ENCODE measurements around the gene CALD1.

Gene CALD1

GRCh38 chr7:134787064-134787463 is 7.6 kb downstream of the CALD1 start:
- H3K36me3 ChIP-seq: no peaks in the 10 kb centered on the region
- peaks cover 3% of the 10 kb centered on the region for H3K4me1 ChIP-seq
- H3K9me3 ChIP-seq: no peaks in the 10 kb centered on the region
- no peaks in the 10 kb centered on the region; the same call in 1 of the 2 replicates for H3K27me3 ChIP-seq
- no peak overlapping the region for H3K4me3 ChIP-seq (ENCODE audit: low read depth, low read length)
- no peak for TF ChIP-seq CTCF (IDR thresholded peaks at IDR 0.05; ENCODE audit: low read depth, low read length)
- no peak for DNase-seq

GRCh38 chr7:134787720-134788119 is 8.3 kb downstream of the CALD1 start:
- H3K9me3 ChIP-seq: no peaks in the 10 kb centered on the region

GRCh38 chr7:134788191-134788590 is 8.8 kb downstream of the CALD1 start:
- no peaks in the 10 kb centered on the region; the same call in 1 of the 2 replicates for H3K27me3 ChIP-seq

More at GRCh38 chr7:134787720-134788119, 8.3 kb downstream of the CALD1 start:
- TF ChIP-seq CTCF (IDR thresholded peaks at IDR 0.05; ENCODE audit: low read depth, low read length): no peak
- H3K36me3 ChIP-seq: no peaks in the 10 kb centered on the region
- DNase-seq: no peak
- no peaks in the 10 kb centered on the region; the same call in 1 of the 2 replicates for H3K27me3 ChIP-seq
- H3K4me1 ChIP-seq: peaks cover 3% of the 10 kb centered on the region
- H3K4me3 ChIP-seq (ENCODE audit: low read depth, low read length): no peak overlapping the region

GRCh38 chr7:134789967-134790685 is 10.7 kb downstream of the CALD1 start:
- Histone ChIP-seq H3K4me3 (ENCODE audit: low read depth, low read length) (no peak overlapping the region), H3K36me3 (no peaks in the 10 kb centered on the region), H3K4me1 (peaks cover 3% of the 10 kb centered on the region), H3K27me3 (no peaks in the 10 kb centered on the region; the same call in 1 of the 2 replicates), H3K9me3 (no peaks in the 10 kb centered on the region)
- no peak for TF ChIP-seq CTCF (IDR thresholded peaks at IDR 0.05; ENCODE audit: low read depth, low read length)
- peak; percentile 18 for DNase-seq

More at GRCh38 chr7:134788191-134788590, 8.8 kb downstream of the CALD1 start:
- Histone ChIP-seq H3K9me3 (no peaks in the 10 kb centered on the region), H3K4me3 (ENCODE audit: low read depth, low read length) (no peak overlapping the region), H3K4me1 (peaks cover 3% of the 10 kb centered on the region), H3K36me3 (no peaks in the 10 kb centered on the region)
- no peak for DNase-seq
- TF ChIP-seq CTCF (IDR thresholded peaks at IDR 0.05; ENCODE audit: low read depth, low read length): no peak

GRCh38 chr7:134792968-134793367 is 13.5 kb downstream of the CALD1 start:
- H3K4me1 ChIP-seq: peaks cover 3% of the 10 kb centered on the region
- DNase-seq: no peak
- H3K4me3 ChIP-seq (ENCODE audit: low read depth, low read length): no peak overlapping the region
- no peaks in the 10 kb centered on the region; the same call in 1 of the 2 replicates for H3K27me3 ChIP-seq
- TF ChIP-seq CTCF (IDR thresholded peaks at IDR 0.05; ENCODE audit: low read depth, low read length): no peak
- no peaks in the 10 kb centered on the region for H3K9me3 ChIP-seq
- H3K36me3 ChIP-seq: no peaks in the 10 kb centered on the region

- Histone ChIP-seq H3K9me3 (no peaks in the 10 kb centered on the region), H3K4me1 (no peaks in the 10 kb centered on the region), H3K36me3 (no peaks in the 10 kb centered on the region), H3K4me3 (ENCODE audit: low read depth, low read length) (no peak overlapping the region), H3K27me3 (peaks cover 7% of the 10 kb centered on the region)
- DNase-seq: no peak
- TF ChIP-seq CTCF (IDR thresholded peaks at IDR 0.05; ENCODE audit: low read depth, low read length): no peak
Measured at GRCh38 chr7:134795231-134795630, 15.8 kb downstream of the CALD1 start.

Measured in BE2C (cell line).